Uterus (tissue), 2 donors: ENCODE results near the gene STK11IP.

Source experiments
- POLR2A ChIP-seq, 2 donors: fragments of 450-650 bp; IDR thresholded peaks; one replicate each; pipeline ENCODE4 v1.6.1; 2016; ENCODE audit warnings: antibody characterized with exemption in 2 of 2, mild to moderate bottlenecking in 1 of 2, moderate library complexity in 1 of 2
- TF ChIP-seq, protein P1 (sequence below), 4 experiments: fragments of 200-600 bp in 2 of 4; fragments of 450-650 bp in 2 of 4; sonication (generic) in 2 of 4; IDR thresholded peaks; one replicate each; pipeline ENCODE4 v1.5.1; 2016 to 2019; ENCODE audit warnings: antibody characterized with exemption in 4 of 4, mild to moderate bottlenecking in 2 of 4, moderate library complexity in 1 of 4

DNA sequence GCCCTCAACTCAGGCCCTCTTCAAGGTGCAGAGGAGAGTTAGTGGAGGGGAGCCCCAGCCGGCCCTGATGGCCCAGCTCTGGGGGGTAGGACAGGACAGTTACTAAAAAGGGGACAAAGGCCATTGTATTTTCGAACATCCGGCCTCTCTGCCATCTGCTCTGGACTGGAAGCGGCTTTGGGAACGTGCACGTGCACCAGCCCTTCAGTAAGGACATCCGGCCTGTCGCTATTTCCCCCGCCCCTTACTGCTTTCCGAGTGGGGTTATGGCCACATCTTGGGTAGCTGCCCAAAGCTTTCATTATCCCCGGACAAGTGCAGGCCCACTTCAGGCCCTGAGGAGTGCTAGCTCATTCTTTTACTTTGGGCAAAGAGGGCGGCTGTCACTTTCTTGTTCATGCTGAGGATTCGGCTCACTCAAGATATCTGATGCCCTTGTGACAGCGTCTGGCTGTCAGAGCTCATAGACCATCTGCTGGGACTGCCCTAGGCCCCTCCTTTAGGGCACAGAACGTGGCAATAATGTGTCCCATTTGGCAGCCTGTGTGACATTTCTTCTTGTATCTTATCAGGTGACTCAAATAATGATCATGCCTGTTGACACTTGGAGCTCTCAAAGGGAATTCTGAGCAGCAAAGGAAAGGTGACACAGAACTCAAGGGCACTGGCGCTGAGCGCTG lies 47.3 kb downstream of the STK11IP start:
- TF ChIP-seq, protein P1, sequence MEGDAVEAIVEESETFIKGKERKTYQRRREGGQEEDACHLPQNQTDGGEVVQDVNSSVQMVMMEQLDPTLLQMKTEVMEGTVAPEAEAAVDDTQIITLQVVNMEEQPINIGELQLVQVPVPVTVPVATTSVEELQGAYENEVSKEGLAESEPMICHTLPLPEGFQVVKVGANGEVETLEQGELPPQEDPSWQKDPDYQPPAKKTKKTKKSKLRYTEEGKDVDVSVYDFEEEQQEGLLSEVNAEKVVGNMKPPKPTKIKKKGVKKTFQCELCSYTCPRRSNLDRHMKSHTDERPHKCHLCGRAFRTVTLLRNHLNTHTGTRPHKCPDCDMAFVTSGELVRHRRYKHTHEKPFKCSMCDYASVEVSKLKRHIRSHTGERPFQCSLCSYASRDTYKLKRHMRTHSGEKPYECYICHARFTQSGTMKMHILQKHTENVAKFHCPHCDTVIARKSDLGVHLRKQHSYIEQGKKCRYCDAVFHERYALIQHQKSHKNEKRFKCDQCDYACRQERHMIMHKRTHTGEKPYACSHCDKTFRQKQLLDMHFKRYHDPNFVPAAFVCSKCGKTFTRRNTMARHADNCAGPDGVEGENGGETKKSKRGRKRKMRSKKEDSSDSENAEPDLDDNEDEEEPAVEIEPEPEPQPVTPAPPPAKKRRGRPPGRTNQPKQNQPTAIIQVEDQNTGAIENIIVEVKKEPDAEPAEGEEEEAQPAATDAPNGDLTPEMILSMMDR (IDR thresholded peaks at IDR 0.05): no peak
- no peak for TF ChIP-seq POLR2A (IDR thresholded peaks at IDR 0.05)
